Gastroesophageal sphincter (tissue), 3 donors: Measurements from ENCODE around the gene MYBBP1A.

Experiments
- CTCF ChIP-seq, 4 experiments: fragments of 200-600 bp in 2 of 4; fragments of 450-650 bp in 2 of 4; sonication (generic) in 1 of 4; IDR thresholded peaks; one replicate each; pipeline ENCODE4 v1.5.1; 2017 to 2019; ENCODE audit warnings: antibody characterized with exemption in 4 of 4, mild to moderate bottlenecking in 2 of 4, moderate library complexity in 2 of 4
- POLR2A ChIP-seq, 2 donors: fragments of 450-650 bp; IDR thresholded peaks; one replicate each; pipeline ENCODE4 v1.6.1; 2017; ENCODE audit warnings: antibody characterized with exemption in 2 of 2, mild to moderate bottlenecking in 2 of 2, moderate library complexity in 1 of 2

- no peak for TF ChIP-seq POLR2A (IDR thresholded peaks at IDR 0.05)
- no peak for TF ChIP-seq CTCF (IDR thresholded peaks at IDR 0.05)
Measured at GRCh38 chr17:4534928-4535666, 20.1 kb downstream of the MYBBP1A start.
